ENCODE results near the gene CYTH4. TPM values are rescaled to one million over a fixed set of nuclear protein-coding genes. Genes with fewer than 3 reads are reported as not detected.

Gene CYTH4
- total and polyA plus RNA-seq, 4 donors: 10.5 to 84.2 (median 35.0) TPM

- Histone ChIP-seq H3K9ac (ENCODE audit: insufficient read depth in 1 of 2, low read length in 2 of 2) (no peak overlapping the region), H3K4me1 (ENCODE audit: control insufficient read depth in 5 of 5, insufficient read depth in 5 of 5, low read length in 5 of 5) (peaks cover 0 to 6% (median 0%) of the 10 kb centered on the region in 5 donors), H3K27me3 (ENCODE audit: control insufficient read depth in 3 of 3, insufficient read depth in 3 of 3, low read length in 2 of 3) (peaks cover 3 to 40% (median 31%) of the 10 kb centered on the region in 3 donors), H3K9me3 (ENCODE audit: control insufficient read depth in 4 of 4, insufficient read depth in 3 of 4, low read length in 3 of 4) (no peaks in the 10 kb centered on the region), H3K4me3 (no peak overlapping the region), H3K36me3 (ENCODE audit: control insufficient read depth in 4 of 4, insufficient read depth in 4 of 4, low read length in 4 of 4) (no peaks in the 10 kb centered on the region), H3K27ac (ENCODE audit: low read depth in 1 of 2, low read length in 1 of 2) (no peak overlapping the region)
- TF ChIP-seq, protein P1, sequence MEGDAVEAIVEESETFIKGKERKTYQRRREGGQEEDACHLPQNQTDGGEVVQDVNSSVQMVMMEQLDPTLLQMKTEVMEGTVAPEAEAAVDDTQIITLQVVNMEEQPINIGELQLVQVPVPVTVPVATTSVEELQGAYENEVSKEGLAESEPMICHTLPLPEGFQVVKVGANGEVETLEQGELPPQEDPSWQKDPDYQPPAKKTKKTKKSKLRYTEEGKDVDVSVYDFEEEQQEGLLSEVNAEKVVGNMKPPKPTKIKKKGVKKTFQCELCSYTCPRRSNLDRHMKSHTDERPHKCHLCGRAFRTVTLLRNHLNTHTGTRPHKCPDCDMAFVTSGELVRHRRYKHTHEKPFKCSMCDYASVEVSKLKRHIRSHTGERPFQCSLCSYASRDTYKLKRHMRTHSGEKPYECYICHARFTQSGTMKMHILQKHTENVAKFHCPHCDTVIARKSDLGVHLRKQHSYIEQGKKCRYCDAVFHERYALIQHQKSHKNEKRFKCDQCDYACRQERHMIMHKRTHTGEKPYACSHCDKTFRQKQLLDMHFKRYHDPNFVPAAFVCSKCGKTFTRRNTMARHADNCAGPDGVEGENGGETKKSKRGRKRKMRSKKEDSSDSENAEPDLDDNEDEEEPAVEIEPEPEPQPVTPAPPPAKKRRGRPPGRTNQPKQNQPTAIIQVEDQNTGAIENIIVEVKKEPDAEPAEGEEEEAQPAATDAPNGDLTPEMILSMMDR (IDR thresholded peaks at IDR 0.05; ENCODE audit: control extremely low read depth, extremely low read depth): no peak
- 59 to 85% methylated on average over 10 of the region's 10 CpGs for WGBS, 2 donors
- DNase-seq (no peak), ATAC-seq (ENCODE audit: insufficient read depth, low FRiP score) (no peak)
Observed at GRCh38 chr22:37256075-37256726, 26.1 kb upstream of the CYTH4 start.

- Histone ChIP-seq H3K27ac (ENCODE audit: low read depth in 1 of 2, low read length in 1 of 2) (no peak overlapping the region), H3K4me3 (no peak overlapping the region), H3K36me3 (ENCODE audit: control insufficient read depth in 4 of 4, insufficient read depth in 4 of 4, low read length in 4 of 4) (no peaks in the 10 kb centered on the region), H3K9ac (ENCODE audit: insufficient read depth in 1 of 2, low read length in 2 of 2) (no peak overlapping the region), H3K4me1 (ENCODE audit: control insufficient read depth in 5 of 5, insufficient read depth in 5 of 5, low read length in 5 of 5) (peaks cover 0 to 6% (median 0%) of the 10 kb centered on the region in 5 donors), H3K27me3 (ENCODE audit: control insufficient read depth in 3 of 3, insufficient read depth in 3 of 3, low read length in 2 of 3) (peaks cover 3 to 40% (median 31%) of the 10 kb centered on the region in 3 donors), H3K9me3 (ENCODE audit: control insufficient read depth in 4 of 4, insufficient read depth in 3 of 4, low read length in 3 of 4) (no peaks in the 10 kb centered on the region)
- DNase-seq (no peak), ATAC-seq (ENCODE audit: insufficient read depth, low FRiP score) (no peak)
- 81 to 85% methylated on average over 9 of the region's 9 CpGs for WGBS, 2 donors
- TF ChIP-seq, protein P1 (IDR thresholded peaks at IDR 0.05; ENCODE audit: control extremely low read depth, extremely low read depth): no peak
Observed at GRCh38 chr22:37258005-37258752, 24.1 kb upstream of the CYTH4 start.

GRCh38 chr22:37258753-37259401 lies 23.4 kb upstream of the CYTH4 start:
- TF ChIP-seq, protein P1 (IDR thresholded peaks at IDR 0.05; ENCODE audit: control extremely low read depth, extremely low read depth): no peak
- DNase-seq: peak in 1 of 3 donors; percentile 7
- H3K36me3 ChIP-seq (ENCODE audit: control insufficient read depth in 4 of 4, insufficient read depth in 4 of 4, low read length in 4 of 4): no peaks in the 10 kb centered on the region
- no peak overlapping the region for H3K9ac ChIP-seq (ENCODE audit: insufficient read depth in 1 of 2, low read length in 2 of 2)
- no peak overlapping the region for H3K4me3 ChIP-seq
- H3K9me3 ChIP-seq (ENCODE audit: control insufficient read depth in 4 of 4, insufficient read depth in 3 of 4, low read length in 3 of 4): peaks cover 0 to 3% (median 0%) of the 10 kb centered on the region in 4 donors
- peaks cover 0 to 6% (median 0%) of the 10 kb centered on the region in 5 donors for H3K4me1 ChIP-seq (ENCODE audit: control insufficient read depth in 5 of 5, insufficient read depth in 5 of 5, low read length in 5 of 5)
- H3K27ac ChIP-seq (ENCODE audit: low read depth in 1 of 2, low read length in 1 of 2): no peak overlapping the region
- 68 to 72% methylated on average over 14 of the region's 14 CpGs for WGBS, 2 donors
- peaks cover 3 to 40% (median 31%) of the 10 kb centered on the region in 3 donors for H3K27me3 ChIP-seq (ENCODE audit: control insufficient read depth in 3 of 3, insufficient read depth in 3 of 3, low read length in 2 of 3)
- ATAC-seq (ENCODE audit: insufficient read depth, low FRiP score): no peak
